HG02610 (cell line): ENCODE results near the gene RPL13.
"Not testable (repeated sequence)": the region's sequence is repeated elsewhere in the genome, so short reads cannot be mapped to it uniquely, and the experiment has no call there.

ENCODE experiments used
- ATAC-seq: cut with Tn5 transposase; IDR thresholded peaks from one replicate; pipeline ENCODE4 v1.9.1; 2021; ENCODE audit warnings: mild to moderate bottlenecking, moderate library complexity; ENCODE audit not compliant: unreplicated experiment

Gene RPL13

GRCh38 chr16:89575247-89576152 is 15.0 kb downstream of the RPL13 start, which contains the start of gene CPNE7:
CPNE7 (plus strand) TSS chr16:89575758; CDS start chr16:89575898, 140 bp downstream.
- no peak for ATAC-seq

GRCh38 chr16:89576153-89577054 is 15.9 kb downstream of the RPL13 start:
- no peak for ATAC-seq

GRCh38 chr16:89577055-89577759 is 16.7 kb downstream of the RPL13 start:
- no peak for ATAC-seq

GRCh38 chr16:89579351-89579750 is 18.9 kb downstream of the RPL13 start:
- no peak for ATAC-seq

- ATAC-seq, result no peak
Measured at GRCh38 chr16:89581045-89581695, 20.7 kb downstream of the RPL13 start.

GRCh38 chr16:89581861-89582563 is 21.5 kb downstream of the RPL13 start:
- no peak for ATAC-seq

GRCh38 chr16:89582614-89583196 is 22.2 kb downstream of the RPL13 start:
- no peak for ATAC-seq

- no peak for ATAC-seq
Measured at GRCh38 chr16:89583197-89583894, 22.9 kb downstream of the RPL13 start.

GRCh38 chr16:89583895-89584644 is 23.6 kb downstream of the RPL13 start:
- ATAC-seq, result no peak

GRCh38 chr16:89584768-89585549 is 24.5 kb downstream of the RPL13 start:
- ATAC-seq, result no peak

GRCh38 chr16:89586218-89586617 is 25.7 kb downstream of the RPL13 start:
- no peak for ATAC-seq

GRCh38 chr16:89586853-89587252 is 26.4 kb downstream of the RPL13 start:
- no peak for ATAC-seq

- ATAC-seq, result not testable (repeated sequence)
Measured at GRCh38 chr16:89587676-89588075, 27.2 kb downstream of the RPL13 start.

GRCh38 chr16:89588413-89589109 is 28.1 kb downstream of the RPL13 start:
- ATAC-seq, result no peak

GRCh38 chr16:89589241-89589926 is 28.9 kb downstream of the RPL13 start:
- ATAC-seq, result no peak

- ATAC-seq, result no peak
Measured at GRCh38 chr16:89593841-89594240, 33.4 kb downstream of the RPL13 start.
